Measurements from ENCODE around the gene GPR65. TPM values are rescaled to one million over a fixed set of nuclear protein-coding genes. Genes with fewer than 3 reads are reported as not detected.

GPR65 gene
- total RNA-seq, 3 donors from 2014 or later (not counting 1 experiment from before 2014, with no cell fraction given) = 37.6 to 47.4 (median 40.3) TPM

DNA sequence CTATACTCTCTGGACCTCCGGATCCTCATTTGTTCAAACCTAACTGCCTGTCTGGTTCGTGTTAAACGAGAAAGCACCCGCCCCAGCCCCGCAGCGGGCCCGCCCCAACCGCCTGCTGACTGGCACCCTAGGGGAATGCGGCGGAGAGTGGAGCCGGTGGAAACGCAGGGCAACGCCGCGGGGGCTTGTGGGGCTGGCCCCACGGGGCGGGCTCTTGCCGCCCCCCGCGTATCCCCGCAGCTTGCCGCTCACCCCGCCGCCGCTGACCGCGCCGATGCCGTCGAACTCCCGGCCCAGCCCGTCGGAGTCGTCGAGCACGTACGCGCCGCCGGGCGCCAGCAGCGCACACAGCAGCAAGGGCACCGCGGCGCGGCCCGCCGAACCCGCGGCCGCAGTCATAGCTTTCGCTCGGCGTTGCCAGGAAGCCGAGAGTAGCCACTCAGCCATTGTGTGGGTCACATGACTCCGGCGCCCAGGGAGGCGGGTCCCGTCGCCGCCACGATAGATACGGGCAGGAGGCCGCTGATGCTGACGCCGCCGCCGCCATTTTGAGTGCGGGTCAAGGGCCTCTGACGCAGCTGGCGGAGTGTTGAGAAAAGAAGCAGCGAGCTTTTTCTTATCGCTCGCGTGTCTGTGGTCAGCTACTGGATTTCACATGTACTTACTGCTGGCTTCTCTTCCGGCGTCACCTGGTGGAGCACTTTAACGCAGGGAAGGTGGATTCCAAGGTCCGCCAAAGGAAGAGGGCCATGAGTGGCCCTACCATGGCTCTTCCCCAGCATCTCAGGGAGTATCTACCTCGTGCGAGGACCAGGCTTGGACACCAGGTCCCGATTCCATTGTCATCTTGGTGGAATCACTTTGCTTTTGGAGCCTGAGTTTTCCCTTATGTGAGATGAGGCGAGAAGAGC is 12.0 kb upstream of the GPR65 start, which contains the start of gene GALC:
Gene GALC (minus strand): TSS at position 465 of the 911 bp plus-strand sequence. CDS start 18 bp downstream, at position 447.
- peaks cover 2% of the 10 kb centered on the region for H3K36me3 ChIP-seq (ENCODE audit: control insufficient read depth, insufficient read depth, low read length)
- Mint-ChIP-seq H3K36me3 (no peaks in the 10 kb centered on the region), H3K27ac (peak within 1 kb of the TSS; percentile 93 to 97), H3K4me1 (peaks cover 70 to 77% of the 10 kb centered on the region in 2 donors), H3K4me3 (peak within 1 kb of the TSS; percentile 98), H3K9me3 (no peaks in the 10 kb centered on the region), H3K27me3 (ENCODE audit: low read depth in 2 of 2) (no peaks in the 10 kb centered on the region)
- H3K27me3 ChIP-seq (ENCODE audit: control insufficient read depth, insufficient read depth, low read length) = no peaks in the 10 kb centered on the region
- 2% methylated on average over 83 of the region's 83 CpGs for WGBS (ENCODE audit: insufficient coverage)
- H3K4me1 ChIP-seq (ENCODE audit: control insufficient read depth, insufficient read depth, low read length) = peaks cover 36% of the 10 kb centered on the region
- peak within 1 kb of the TSS; percentile 98 for H3K27ac ChIP-seq (ENCODE audit: low read length)
- DNase-seq = peak; percentile 97
- peak; percentile 78 to 88 (median 85) for ATAC-seq
- no peaks in the 10 kb centered on the region for H3K9me3 ChIP-seq (ENCODE audit: control insufficient read depth, insufficient read depth, low read length)
- TF ChIP-seq CTCF (IDR thresholded peaks at IDR 0.05) = no peak
- intact Hi-C loops (cut with micrococcal nuclease) = loop anchor here (1.0 to 10.0 kb wide), 3 partner anchors 13 to 1962 kb away; partner anchors contain the start of genes EFCAB11 and TDP1
- H3K4me3 ChIP-seq (ENCODE audit: low read length) = peak within 1 kb of the TSS; percentile 78

DNA sequence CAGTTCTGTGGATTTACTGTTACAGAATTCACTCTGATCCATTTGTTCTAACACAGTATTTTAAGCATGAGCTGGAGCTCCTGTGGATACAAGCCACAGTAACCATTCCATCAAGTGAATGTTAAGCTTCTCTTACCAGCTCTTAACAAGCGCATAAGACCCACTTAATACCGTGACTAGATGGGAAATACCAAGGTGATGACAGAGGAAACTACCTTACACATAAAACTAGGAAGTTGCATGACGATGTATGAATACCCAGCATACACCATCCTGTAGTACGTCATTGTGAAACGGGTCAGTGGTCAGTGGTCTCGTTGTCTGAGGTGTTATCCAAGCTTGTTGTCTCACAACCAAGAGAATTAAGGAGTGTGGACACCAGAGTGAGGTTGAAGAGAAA is 10.0 kb upstream of the GPR65 start:
- H3K4me1 ChIP-seq (ENCODE audit: control insufficient read depth, insufficient read depth, low read length) = peaks cover 34% of the 10 kb centered on the region
- H3K27me3 Mint-ChIP-seq (ENCODE audit: low read depth in 2 of 2) = no peaks in the 10 kb centered on the region
- H3K4me3 ChIP-seq (ENCODE audit: low read length) = no peak overlapping the region
- peak overlapping the region; percentile 98 for H3K27ac ChIP-seq (ENCODE audit: low read length)
- no peaks in the 10 kb centered on the region for H3K36me3 Mint-ChIP-seq
- intact Hi-C loops (cut with micrococcal nuclease) = loop anchor here (10.0 kb wide), 1 partner anchor 1960 kb away; the partner anchor contains the start of genes EFCAB11 and TDP1
- no peaks in the 10 kb centered on the region for H3K36me3 ChIP-seq (ENCODE audit: control insufficient read depth, insufficient read depth, low read length)
- H3K4me1 Mint-ChIP-seq = peaks cover 60 to 63% of the 10 kb centered on the region in 2 donors
- peak in 1 of 2 donors; percentile 81 for DNase-seq
- WGBS (ENCODE audit: insufficient coverage) = 57% methylated on average over 6 of the region's 6 CpGs
- no peaks in the 10 kb centered on the region for H3K9me3 Mint-ChIP-seq
- ATAC-seq = peak; percentile 28 to 62 (median 31)
- no peaks in the 10 kb centered on the region for H3K9me3 ChIP-seq (ENCODE audit: control insufficient read depth, insufficient read depth, low read length)
- no peak for TF ChIP-seq CTCF (IDR thresholded peaks at IDR 0.05)
- H3K4me3 Mint-ChIP-seq = peak overlapping the region; percentile 74
- H3K27me3 ChIP-seq (ENCODE audit: control insufficient read depth, insufficient read depth, low read length) = no peaks in the 10 kb centered on the region
- H3K27ac Mint-ChIP-seq = peak overlapping the region; percentile 93 to 97

- Mint-ChIP-seq H3K4me3 (peak overlapping the region; percentile 6), H3K27me3 (ENCODE audit: low read depth in 2 of 2) (no peaks in the 10 kb centered on the region), H3K9me3 (no peaks in the 10 kb centered on the region), H3K36me3 (no peaks in the 10 kb centered on the region), H3K4me1 (peaks cover 53 to 58% of the 10 kb centered on the region in 2 donors), H3K27ac (peak overlapping the region; percentile 93 to 97)
- Histone ChIP-seq H3K9me3 (ENCODE audit: control insufficient read depth, insufficient read depth, low read length) (no peaks in the 10 kb centered on the region), H3K4me3 (ENCODE audit: low read length) (no peak overlapping the region), H3K4me1 (ENCODE audit: control insufficient read depth, insufficient read depth, low read length) (peaks cover 33% of the 10 kb centered on the region), H3K27ac (ENCODE audit: low read length) (peak overlapping the region; percentile 98), H3K27me3 (ENCODE audit: control insufficient read depth, insufficient read depth, low read length) (no peaks in the 10 kb centered on the region), H3K36me3 (ENCODE audit: control insufficient read depth, insufficient read depth, low read length) (no peaks in the 10 kb centered on the region)
- 62% methylated on average over 4 of the region's 6 CpGs for WGBS (ENCODE audit: insufficient coverage)
- peak in 1 of 3 donors; percentile 28 for ATAC-seq
- DNase-seq = no peak
- no peak for TF ChIP-seq CTCF (IDR thresholded peaks at IDR 0.05)
- intact Hi-C loops (cut with micrococcal nuclease) = loop anchor here (10.0 kb wide), 1 partner anchor 1959 kb away; the partner anchor contains the start of genes EFCAB11 and TDP1
Observed at GRCh38 chr14:87995500-87996290, 9.2 kb upstream of the GPR65 start.
